ENCODE data around the gene GOLGA1.

The GOLGA1 gene

DNA sequence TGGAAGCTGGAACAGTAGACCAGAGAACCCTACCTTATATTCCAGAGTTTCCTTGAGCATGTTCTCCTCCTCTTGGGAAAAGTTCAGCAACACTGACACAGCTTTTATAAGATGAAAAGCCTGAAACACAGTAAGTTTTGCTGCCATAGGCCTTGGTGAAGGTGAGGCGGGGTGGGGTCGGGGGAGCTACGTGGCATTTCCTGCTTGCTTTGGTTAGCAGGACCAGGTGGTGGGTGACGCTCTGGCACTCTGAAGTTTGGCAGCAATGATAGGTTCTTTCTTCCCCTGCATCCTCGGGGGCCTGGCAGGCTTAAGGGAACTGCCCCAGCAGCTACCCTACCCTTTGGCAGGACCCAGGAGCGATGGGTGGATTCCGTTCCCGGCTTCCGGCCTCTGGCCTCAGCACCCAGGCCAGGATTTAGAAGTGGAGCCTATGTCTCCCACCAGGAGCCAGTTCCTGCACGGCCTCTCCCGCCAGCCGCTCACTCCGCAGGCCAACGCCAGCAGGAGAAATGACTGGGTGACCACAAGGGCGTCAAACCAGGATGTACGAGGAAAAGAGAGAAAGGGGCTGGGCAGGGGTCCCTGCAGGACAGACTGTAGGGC lies 59.6 kb downstream of the GOLGA1 start:
- no peak for DNase-seq

DNA sequence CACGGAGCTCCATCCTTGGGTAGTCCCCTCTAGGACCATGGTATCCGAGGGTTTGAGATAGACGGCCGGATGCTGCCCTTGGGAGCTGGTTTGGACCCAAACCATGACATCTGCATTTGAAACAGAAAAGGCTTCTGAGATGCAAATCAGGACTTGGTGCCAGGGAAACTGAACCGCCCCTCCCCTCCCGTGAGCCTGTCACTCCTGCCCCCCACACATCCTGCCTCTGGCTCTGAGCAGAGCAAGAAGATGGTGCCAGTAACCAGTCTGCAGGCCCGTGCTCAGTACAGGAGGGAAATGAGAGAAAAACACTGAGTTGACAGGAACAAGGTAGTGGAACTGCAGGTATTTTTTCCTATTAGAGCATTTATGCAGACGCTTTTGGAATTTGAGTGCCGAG lies 60.4 kb downstream of the GOLGA1 start:
- no peak for DNase-seq

DNA sequence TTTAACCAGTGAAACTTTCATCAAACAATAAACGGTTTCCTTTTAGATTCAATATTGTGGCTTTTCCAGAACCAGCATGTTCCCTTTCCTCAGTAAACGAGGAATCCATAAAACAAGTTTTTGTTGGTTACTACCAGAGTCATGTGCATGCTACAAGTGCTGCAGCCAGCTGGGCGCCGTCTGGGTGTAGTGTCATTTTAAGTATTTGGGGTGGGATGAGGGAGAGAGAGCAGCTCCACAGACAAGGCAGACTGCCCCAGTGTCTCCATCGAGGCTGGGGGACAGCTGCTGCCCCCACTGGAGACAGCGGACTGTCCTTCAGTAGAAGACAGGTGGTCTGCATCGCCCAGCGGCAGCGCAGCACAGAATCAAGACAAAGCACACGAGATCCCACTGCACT lies 61.7 kb downstream of the GOLGA1 start:
- no peak for DNase-seq

DNA sequence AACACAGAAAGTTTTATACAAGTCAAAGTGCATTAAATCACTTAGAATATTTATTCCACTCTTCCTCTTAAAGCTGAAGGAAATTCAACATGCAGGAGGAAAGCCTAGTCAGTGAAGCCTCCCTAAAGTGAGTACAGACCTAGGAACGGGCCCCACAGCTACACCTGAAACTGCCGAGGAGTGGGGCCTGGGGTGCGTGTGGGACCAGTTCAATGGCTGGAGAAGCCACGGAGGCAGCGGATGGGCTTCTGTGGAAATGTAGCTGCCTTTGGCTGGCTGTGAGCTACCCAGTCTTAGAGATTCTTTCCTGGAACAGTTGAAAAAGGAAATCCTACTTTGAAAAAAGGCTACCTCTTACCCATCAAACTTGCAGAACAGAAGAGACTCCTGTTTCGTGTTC lies 62.4 kb downstream of the GOLGA1 start:
- no peak for DNase-seq

DNA sequence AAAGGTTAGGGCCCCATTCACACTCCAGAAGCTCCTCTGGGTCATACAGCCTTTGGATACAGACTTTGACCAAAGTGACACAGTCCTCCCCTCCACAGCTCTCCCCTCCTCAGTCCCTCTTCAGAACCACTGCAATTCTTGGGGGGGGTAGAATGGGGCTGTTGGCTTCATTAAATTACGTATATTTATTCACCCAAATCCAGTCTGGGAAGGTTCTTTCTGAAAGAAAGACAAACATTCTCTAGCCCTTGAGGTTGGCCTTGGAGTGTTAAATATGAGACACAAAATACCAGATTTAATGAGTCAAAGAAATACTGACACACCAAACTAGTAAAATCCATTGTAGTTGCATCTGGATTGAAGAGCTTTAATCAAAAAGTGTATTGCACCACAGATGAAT lies 62.9 kb downstream of the GOLGA1 start:
- no peak for DNase-seq

DNA sequence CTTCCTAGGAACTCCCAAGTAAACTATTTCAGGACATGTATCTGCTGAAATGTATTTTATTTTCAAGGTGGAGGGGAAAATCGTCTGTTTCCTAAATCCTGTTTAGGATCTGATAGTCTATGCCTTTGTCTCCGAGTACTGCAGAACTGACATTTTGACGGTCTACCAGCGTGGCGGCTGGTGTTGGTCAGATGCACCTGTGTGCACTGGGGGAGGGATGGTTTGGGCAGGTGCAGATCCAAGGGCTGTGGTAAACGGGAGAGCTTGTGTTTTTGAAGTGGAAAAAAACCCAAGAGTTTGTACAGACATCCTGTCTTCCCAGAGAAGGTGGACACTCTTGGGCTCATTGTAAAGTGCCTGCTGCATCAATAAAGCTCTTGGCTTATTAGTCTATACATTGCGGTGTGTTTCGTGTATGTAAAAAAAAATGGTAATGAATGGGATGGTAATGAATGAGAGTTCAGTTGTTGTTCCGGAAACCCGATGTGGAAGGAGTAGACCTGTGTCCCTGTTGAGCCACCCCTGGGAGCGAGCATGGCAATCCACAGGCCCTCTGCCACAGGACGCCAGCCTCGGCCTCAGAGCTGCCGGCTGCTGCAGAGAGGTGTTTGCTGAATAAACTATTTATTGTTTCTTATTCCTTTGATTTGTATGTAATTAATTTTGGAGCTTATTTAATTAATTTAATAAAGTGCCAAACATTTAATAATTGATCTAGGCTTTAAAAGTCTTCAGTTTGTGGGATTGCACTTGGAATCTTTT lies 63.7 kb downstream of the GOLGA1 start:
- no peak for DNase-seq

DNA sequence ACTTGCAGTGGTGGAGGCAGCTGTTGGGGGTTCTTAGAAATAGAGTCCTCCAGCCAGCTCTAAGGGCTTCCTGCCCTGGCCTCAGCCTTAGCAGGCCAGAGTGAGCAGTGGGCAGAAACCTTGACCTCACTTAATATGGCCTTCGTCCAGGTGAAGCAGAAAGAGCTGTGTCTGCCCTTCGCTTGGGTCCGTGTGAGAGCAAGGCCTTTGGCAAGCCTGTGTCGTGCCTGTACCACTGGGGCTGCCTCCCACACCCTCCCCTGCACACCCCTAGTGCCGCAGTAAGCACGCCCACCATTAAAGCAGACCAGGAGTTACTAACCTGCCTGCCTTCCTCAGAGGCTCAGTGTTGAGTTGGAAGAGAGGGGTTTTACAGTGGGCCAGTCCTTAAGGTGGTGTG lies 65.4 kb downstream of the GOLGA1 start:
- no peak for DNase-seq

DNA sequence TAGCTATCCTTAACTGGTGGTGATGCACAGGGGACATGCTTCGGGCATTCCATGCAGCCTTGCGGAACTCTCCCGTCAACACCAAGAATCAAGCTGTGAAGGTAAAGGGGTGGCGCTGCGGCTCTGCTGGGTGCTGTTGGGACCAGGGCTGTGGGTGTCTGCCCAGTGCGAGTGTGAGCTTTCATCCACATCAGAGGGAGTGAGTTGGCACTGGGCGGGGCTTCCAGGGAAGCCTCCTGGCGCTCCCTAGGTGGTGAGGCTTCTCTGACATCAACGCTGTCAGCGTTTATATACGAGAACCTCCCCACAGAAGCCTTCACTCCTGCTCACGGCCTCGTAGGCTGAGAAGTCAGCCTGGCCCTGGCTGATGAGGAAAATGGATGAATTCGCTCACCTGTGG lies 67.2 kb downstream of the GOLGA1 start:
- DNase-seq, result no peak

DNA sequence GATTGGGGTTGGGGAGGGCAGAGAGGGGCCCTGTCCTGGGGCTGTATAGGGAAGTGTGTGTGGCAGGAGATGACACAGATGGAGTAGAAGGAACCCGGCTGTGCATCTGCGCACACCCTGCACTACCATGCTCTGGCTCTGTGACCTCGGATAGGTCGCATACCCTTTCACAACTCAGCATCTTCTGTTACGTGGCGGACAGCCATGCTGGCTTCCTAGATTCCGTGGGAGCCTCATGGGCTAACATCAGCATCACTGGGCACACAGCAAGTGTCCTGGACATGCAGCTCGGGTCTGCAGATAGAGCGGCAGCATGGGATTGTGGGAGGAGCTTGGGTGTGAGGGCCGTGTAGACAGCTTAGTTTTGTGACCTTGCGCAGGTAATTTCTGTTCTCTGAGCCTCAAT lies 69.7 kb downstream of the GOLGA1 start:
- no peak for DNase-seq

DNA sequence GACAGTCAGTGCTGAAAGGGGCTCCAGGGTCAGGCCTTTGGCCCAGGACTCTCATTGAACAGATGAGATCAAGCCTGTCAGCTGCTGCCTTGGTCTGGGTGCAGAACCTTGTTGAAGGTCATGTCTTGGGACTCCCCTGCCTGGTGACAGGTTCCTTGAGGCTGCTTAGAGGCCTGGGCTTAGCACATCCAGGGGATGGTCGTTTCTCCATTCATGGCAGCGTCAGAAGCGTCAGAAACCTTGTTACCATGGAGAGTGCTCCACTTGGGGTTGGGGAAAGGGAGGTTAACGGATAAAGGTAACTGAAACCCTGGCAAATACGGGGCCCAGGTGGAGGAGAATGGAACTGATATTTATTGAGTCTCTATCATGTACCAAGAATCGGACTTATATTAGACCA lies 70.2 kb downstream of the GOLGA1 start:
- no peak for DNase-seq

DNA sequence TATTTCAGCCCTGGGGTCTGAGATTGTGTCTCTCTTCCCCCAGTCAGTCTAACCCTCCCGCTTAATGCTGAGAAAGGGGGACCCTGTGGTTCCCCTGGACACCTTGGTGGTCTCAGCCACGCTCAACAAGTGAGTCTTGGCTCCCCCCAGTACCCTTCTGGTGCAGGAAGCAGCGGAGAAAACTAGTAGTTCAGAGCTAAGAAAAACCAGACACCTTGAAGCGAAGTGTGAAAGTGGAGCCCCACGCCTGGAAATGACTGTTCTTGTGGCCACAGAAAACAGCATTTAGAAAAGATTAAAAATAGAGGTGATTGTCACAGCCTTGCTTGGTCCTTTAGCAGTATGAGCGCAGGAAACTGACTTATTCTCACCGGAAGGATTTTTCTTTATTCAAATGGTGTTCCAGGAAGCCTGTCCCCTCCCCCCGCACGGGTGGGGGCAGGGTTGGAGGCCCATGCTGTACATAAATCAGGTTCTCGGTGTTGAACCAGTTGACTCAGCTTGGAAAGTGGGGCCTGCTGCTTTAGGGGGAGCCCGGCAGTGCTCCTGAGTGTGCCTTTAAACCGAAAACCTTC lies 70.8 kb downstream of the GOLGA1 start:
- DNase-seq, result peak; percentile 54

DNA sequence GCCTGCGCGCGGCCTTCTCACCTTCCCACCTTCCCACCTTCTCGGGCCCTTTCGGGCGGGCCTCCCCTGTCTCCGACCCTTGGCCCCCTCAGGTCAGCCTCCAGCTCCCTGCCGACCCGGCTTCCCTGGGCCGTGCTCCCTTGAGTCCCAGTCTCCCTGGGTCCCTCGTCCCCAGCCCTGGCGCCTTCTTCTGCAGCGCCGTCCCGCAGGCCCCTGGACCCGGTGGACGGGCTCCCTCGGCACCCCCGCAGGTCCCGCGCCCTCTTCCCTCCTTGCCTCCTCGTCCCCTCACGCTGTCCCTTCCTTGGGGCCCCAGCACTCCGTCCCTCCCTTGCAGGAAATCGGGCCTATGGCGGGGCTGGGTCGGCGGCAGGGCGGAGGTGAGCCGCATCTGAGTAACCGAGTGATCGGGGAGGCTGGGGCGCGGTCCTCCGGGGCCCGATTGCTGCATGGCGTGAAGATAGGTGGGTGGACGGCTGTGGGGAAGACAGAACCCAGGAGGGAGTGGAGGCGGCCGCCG lies 71.4 kb downstream of the GOLGA1 start:
- no peak for DNase-seq

DNA sequence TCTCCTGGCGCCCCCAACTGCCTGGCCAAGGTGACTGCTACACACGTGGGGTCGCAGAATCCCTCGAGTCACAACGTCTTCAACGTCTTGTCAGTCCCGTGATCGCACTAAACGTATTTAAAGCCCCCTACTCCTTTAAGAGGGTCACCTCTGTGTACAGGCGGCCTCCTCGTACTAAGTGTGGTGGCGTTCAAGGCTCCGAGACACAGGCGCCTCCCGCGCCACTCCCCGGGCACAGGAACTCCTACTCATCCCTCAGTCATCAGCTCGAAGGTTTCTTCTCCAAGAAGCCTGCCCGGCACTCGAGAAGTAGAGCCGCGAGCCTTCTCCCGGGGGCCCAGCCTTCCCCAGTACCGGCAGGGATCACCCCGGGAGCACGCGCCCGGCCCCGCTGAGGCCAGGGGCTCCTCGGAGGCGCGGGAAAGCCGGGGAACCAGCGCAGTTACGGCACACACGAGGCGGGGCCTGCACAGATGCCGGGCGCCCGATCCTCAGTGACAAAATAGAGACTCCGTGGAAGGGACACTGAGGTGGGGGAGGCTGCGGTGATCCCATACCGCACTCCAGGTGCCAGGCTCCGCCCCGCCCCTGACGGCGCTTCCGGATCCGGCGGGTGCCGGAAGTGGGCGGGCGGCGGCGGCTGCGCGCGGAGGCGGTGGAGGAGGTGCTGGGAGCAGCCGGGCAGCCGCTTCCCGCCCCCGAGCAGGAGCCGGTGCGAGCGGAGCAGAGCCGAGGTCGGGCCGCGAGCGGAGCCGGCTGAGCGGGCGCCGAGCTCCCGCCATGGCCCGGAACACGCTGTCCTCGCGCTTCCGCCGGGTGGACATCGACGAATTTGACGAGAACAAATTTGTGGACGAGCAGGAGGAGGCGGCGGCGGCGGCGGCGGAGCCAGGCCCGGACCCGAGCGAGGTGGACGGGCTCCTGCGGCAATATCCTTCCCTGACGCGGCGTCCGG lies 72.1 kb downstream of the GOLGA1 start:
- peak; percentile 82 for DNase-seq

DNA sequence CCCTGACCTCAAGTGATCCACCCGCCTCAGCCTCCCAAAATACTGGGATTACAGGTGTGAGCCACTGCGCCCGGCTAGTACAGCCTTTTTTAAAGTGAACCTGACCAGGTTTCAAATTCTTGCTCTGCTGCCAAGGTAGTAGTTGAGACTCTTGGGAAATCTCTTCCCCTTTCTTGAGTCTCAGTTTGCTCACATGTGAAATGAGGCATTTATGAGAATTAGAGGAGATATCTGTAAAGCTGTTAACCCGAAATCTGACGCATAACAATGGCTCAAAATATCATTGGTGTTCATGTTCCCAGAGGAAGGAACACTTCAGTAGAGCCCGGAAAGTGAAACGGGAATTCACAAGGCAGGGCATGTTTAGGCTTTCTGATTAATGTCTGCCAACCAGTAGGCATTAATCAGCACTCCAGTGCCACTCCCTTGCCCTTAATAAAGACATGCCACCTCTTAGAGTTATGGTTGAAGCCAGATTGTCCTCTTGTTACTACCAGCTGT lies 77.5 kb downstream of the GOLGA1 start:
- DNase-seq, result no peak

DNA sequence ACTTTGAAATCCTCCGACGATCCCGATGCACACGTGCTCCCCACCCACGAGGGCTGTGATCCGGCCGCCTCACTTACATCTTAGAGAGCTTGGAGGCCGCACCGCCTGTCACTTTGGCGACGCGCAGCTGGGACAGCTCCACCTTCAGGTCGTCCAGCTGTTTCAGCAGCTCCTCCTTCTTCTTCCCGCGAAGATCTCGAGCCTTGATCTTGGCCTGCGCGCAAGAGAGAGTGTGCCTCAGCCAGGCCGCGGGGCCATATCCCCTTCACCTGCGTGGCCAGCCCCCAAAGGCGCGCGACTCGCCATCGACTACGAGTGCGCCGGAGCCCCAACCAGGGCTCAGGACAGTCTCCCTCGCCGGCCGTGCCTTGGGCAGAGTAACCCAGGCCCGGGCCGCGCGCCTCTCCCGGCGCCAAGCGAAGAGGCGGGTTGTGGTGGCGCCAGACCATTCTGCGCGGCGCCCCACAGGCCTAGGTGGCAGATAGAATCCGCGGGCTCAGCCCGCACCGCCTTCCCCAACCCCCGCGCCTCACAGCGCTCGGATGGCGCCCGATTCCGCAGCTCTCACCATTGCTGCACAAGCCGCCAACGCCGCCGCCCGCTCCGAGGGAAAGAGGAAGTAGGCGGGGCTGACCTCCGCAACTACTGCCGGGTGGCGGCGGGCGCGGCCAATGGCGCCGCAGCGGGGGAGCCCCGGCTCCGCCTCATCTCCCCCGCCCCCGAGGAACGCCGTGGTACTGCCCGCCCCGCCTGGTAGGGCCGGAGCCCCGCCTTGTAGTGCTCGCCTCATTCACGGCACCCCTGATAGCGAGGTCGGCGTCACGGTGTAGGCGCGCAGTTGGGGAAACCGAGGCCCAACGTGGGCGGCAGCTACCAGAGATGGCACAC lies 79.3 kb downstream of the GOLGA1 start, which contains the start of the genes ARPC5L and RPL35:
ARPC5L (plus strand) TSS at position 789 of the 888 bp plus-strand sequence. CDS start 7,161 bp downstream, outside the sequence.
RPL35 (minus strand) TSS at position 616 of the 888 bp plus-strand sequence; CDS start at position 571, 45 bp downstream.
- peak; percentile 94 for DNase-seq

DNA sequence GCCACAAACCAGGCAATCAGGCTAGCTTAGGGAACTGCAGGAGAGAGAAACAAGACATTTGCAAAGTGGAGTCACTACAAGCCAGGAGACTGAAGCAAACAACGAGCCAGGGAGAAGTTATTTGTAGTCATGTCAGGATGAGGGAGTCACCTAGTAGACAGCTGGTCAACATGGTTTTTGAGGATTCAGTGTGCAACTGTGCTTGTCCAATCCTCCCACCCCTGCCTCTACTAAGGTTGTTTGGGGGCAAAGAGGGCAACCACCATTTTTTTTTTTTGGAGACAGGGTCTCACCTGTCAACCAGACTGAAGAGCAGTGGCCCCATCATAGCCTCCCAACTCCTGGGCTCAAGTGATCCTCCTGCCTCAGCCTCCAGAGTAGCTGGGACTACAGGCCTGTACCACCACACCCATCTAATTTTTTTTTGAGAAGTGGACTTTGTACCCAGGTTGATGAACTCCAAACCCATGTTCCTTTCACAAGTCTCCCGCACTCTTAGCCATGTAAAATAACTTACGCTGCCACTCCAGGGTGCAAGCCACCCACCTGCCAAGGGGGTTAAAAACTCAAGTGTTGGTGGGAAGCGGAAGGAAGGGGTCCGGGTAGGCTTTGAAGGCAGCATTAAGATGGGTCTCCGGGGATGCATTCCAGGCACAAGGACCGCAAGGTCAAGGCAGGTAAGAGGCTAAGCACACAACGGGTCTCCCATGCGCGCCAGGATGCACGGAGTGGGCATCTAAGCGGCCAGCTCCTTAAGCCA lies 80.1 kb downstream of the GOLGA1 start:
- no peak for DNase-seq

DNA sequence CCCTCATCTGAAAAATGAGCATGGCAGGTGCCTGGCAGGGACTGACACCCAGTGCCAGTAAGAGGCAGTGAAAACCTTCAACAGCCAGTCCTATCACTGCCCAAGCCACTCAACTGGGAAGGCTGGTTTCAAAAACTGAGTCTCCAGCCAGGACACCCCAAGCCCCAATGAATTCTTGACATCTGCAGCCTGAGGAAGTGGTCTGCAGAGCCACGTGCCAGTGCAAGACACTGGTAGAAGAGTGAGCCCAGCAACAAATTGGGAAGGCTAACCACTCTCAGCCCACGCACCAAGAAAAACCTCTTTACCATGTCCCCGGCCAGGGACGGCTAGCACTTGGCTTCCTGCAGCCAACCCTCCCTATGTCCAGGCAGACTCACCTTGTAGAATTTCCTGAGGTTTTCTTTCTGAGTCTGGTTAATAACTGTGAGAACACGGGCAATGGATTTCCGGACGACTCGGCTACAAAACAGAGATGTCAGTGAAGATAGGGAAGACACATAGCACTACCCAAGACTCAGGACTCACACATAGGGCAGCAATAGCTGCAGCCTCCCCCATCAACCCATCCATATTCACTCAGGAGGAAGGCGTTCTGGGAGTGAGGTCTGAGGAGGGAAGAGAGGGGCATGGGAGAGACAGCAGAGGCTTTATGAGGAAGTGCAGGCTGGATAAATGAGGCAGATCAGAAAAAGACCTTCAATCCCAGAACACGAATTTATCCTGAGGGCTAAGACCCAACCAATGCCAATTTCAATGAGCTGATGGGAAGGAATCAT lies 80.9 kb downstream of the GOLGA1 start:
- no peak for DNase-seq

DNA sequence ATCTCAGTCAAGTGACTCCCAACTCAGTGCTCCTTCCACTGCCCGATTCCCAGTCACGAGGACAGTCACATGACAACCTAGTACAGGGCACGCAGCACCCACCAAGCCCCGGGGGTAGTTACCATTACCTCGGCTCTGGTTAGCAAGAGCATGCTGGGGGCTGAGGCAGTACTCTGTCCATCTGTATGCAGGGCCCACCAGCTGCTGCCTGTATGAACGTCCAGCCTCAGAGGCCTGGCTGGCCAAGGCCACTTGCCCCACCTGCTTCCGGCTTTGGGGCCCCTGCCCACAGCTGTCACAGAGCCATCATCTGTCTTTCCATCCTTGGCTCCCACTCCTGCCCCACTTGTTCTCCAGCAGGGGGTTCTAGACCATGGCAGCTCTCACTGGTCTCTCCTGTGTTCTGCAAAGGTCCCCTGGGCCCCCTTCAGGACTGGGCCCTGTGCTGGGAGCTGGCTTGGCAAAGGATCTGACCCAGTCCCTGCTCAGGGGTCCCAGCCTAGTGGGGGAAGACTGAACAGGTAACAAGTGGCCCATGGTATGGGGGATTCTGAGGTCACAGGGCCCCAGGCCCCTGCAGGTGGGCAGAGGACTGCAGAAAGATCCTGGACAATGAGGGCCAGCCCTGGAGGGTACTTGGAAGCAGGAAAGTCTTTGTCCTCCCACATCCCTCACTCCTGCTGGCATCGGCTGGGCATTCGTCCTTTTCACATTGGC lies 82.4 kb downstream of the GOLGA1 start:
- no peak for DNase-seq

DNA sequence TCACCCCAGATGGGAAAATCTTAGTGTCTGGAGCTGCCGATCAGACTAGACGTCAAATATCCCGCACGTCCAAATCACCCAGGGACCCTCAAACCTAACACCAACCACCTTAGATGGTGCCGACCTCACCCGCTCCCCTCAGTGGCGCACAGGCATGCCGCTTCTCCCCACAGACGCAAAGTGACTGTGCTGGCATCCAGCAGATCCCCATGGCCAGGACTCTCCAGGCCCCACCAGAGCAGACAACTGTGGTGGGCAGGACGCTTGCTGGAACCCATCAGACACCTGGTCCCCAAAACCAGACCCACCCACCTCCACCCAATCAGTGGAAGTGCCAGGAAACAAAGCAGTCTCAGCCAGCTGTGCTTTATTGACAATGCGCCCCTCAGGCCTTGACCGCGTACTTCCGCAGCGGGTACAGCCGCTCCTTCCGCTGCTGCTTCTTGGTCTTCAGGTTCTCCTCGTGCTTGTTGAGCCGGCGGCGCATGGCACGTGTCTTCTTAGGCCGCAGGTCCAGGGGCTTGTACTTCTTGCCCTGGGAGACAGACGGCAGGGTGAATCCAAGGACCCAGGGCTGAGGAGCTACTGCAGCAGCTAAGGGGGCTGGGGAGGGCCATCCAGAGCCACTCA lies 83.2 kb downstream of the GOLGA1 start:
- DNase-seq, result no peak

All from fibroblast of skin of right quadriceps (primary cell).